ENCODE measurements around the gene ANXA2. TPM values are rescaled to one million over a fixed set of nuclear protein-coding genes. Genes with fewer than 3 reads are reported as not detected.

Gene ANXA2
- total and polyA plus RNA-seq, 8 donors, result 123 to 476 (median 260) TPM

- ATAC-seq (no peak), DNase-seq (no peak), FAIRE-seq (no peak)
- Histone ChIP-seq H3K4me3 (no peak overlapping the region), H3K36me3 (peaks cover 0 to 16% (median 0%) of the 10 kb centered on the region in 3 donors), H3K27me3 (no peaks in the 10 kb centered on the region), H3K4me1 (peaks cover 5 to 23% (median 13%) of the 10 kb centered on the region in 3 donors), H3K9me3 (no peaks in the 10 kb centered on the region), H3K27ac (peak overlapping the region in 3 of 4 donors; percentile 5 to 81 (median 67))
- WGBS, 2 donors, result 71 to 82% methylated on average over 2 of the region's 2 CpGs
- intact Hi-C loops (cut with DNase I), result no loop called here
- TF ChIP-seq CTCF (IDR thresholded peaks at IDR 0.05), result no peak
These were observed 24.0 kb downstream of the ANXA2 start for GRCh38 chr15:60373745-60374144.

GRCh38 chr15:60373327-60373726 lies 24.5 kb downstream of the ANXA2 start:
- no peak for ATAC-seq
- H3K27ac ChIP-seq, result peak overlapping the region in 3 of 4 donors; percentile 5 to 81 (median 67)
- H3K36me3 ChIP-seq, result peaks cover 0 to 16% (median 0%) of the 10 kb centered on the region in 3 donors
- no peak for TF ChIP-seq CTCF (IDR thresholded peaks at IDR 0.05)
- no peak for FAIRE-seq
- no peak for DNase-seq
- H3K27me3 ChIP-seq, result no peaks in the 10 kb centered on the region
- intact Hi-C loops (cut with DNase I), result no loop called here
- WGBS, 2 donors, result 90 to 92% methylated on average over 3 of the region's 3 CpGs
- H3K4me3 ChIP-seq, result no peak overlapping the region
- no peaks in the 10 kb centered on the region for H3K9me3 ChIP-seq
- peaks cover 5 to 23% (median 13%) of the 10 kb centered on the region in 3 donors for H3K4me1 ChIP-seq

- ATAC-seq, result no peak
- Histone ChIP-seq H3K4me1 (peaks cover 5 to 21% (median 13%) of the 10 kb centered on the region in 3 donors), H3K27me3 (no peaks in the 10 kb centered on the region), H3K36me3 (peaks cover 0 to 16% (median 0%) of the 10 kb centered on the region in 3 donors), H3K9me3 (no peaks in the 10 kb centered on the region), H3K27ac (peak overlapping the region in 2 of 4 donors; percentile 67 to 81), H3K4me3 (no peak overlapping the region)
- DNase-seq, result no peak
- intact Hi-C loops (cut with DNase I), result no loop called here
- no peak for FAIRE-seq
- 83 to 88% methylated on average over 1 of the region's 1 CpG for WGBS, 2 donors
- no peak for TF ChIP-seq CTCF (IDR thresholded peaks at IDR 0.05)
These were observed 25.0 kb downstream of the ANXA2 start for GRCh38 chr15:60372756-60373155.

GRCh38 chr15:60372227-60372626 lies 25.6 kb downstream of the ANXA2 start:
- FAIRE-seq (no peak), ATAC-seq (no peak), DNase-seq (no peak)
- WGBS, 2 donors, result 78 to 82% methylated on average over 4 of the region's 4 CpGs
- peaks cover 5 to 21% (median 13%) of the 10 kb centered on the region in 3 donors for H3K4me1 ChIP-seq
- H3K27ac ChIP-seq, result peak overlapping the region in 3 of 4 donors; percentile 35 to 81 (median 48)
- intact Hi-C loops (cut with DNase I), result no loop called here
- H3K36me3 ChIP-seq, result peaks cover 0 to 16% (median 0%) of the 10 kb centered on the region in 3 donors
- H3K9me3 ChIP-seq, result no peaks in the 10 kb centered on the region
- TF ChIP-seq CTCF (IDR thresholded peaks at IDR 0.05), result no peak
- no peaks in the 10 kb centered on the region for H3K27me3 ChIP-seq
- no peak overlapping the region for H3K4me3 ChIP-seq

All from pancreas (tissue), 10 donors.